ENCODE data around the gene IGFBP7. TPM values are rescaled to one million over a fixed set of nuclear protein-coding genes. Genes with fewer than 3 reads are reported as not detected.

The IGFBP7 gene
- total RNA-seq, 1 donor from 2014 or later = 27.1 TPM

GRCh38 chr4:57040510-57040909 lies 69.7 kb downstream of the IGFBP7 start:
- no peak for DNase-seq

- no peak for DNase-seq
These were observed 70.8 kb downstream of the IGFBP7 start for GRCh38 chr4:57039345-57039744.

- peak; percentile 24 for DNase-seq
These were observed 72.1 kb downstream of the IGFBP7 start for GRCh38 chr4:57037982-57038604.

GRCh38 chr4:57034520-57034919 lies 75.7 kb downstream of the IGFBP7 start:
- DNase-seq = no peak

- DNase-seq = no peak
These were observed 87.1 kb downstream of the IGFBP7 start for GRCh38 chr4:57023104-57023503.

- no peak for DNase-seq
These were observed 89.6 kb downstream of the IGFBP7 start for GRCh38 chr4:57020467-57021101.

GRCh38 chr4:57018980-57019379 lies 91.2 kb downstream of the IGFBP7 start:
- DNase-seq = no peak

- no peak for DNase-seq
These were observed 96.6 kb downstream of the IGFBP7 start for GRCh38 chr4:57013543-57014120.

- DNase-seq = no peak
These were observed 110.4 kb downstream of the IGFBP7 start for GRCh38 chr4:56999751-57000150.

- DNase-seq = peak; percentile 64
These were observed 114.7 kb downstream of the IGFBP7 start for GRCh38 chr4:56995525-56995924.

- DNase-seq = no peak
These were observed 119.9 kb downstream of the IGFBP7 start for GRCh38 chr4:56990109-56990905.

GRCh38 chr4:56986952-56987351 lies 123.2 kb downstream of the IGFBP7 start:
- DNase-seq = no peak

GRCh38 chr4:56986192-56986591 lies 124.0 kb downstream of the IGFBP7 start:
- no peak for DNase-seq

GRCh38 chr4:56981795-56982201 lies 128.4 kb downstream of the IGFBP7 start:
- no peak for DNase-seq

Small RNA genes within 50 kb of the gene (small RNA-seq; reads per million reads assigned to genes)
- not detected for gene RNU6-998P

Other genes with a start within 250 kb of the IGFBP7 start
- 7.8 TPM for gene REST, start 202.5 kb downstream of the IGFBP7 start, total RNA-seq
- gene NOA1, start 132.8 kb downstream of the IGFBP7 start, total RNA-seq = 19.0 TPM
- 230 TPM for gene POLR2B, start 131.5 kb downstream of the IGFBP7 start, total RNA-seq

All from occipital lobe (tissue), 3 donors.